ENCODE measurements around the gene DNAH2. TPM values are rescaled to one million over a fixed set of nuclear protein-coding genes. Genes with fewer than 3 reads are reported as not detected.

The DNAH2 gene
- total and polyA plus RNA-seq, 2 of the 8 experiments (the other 6 are each of a cell fraction or from before 2014, with no cell fraction given) = 0.13 to 0.18 TPM

DNA sequence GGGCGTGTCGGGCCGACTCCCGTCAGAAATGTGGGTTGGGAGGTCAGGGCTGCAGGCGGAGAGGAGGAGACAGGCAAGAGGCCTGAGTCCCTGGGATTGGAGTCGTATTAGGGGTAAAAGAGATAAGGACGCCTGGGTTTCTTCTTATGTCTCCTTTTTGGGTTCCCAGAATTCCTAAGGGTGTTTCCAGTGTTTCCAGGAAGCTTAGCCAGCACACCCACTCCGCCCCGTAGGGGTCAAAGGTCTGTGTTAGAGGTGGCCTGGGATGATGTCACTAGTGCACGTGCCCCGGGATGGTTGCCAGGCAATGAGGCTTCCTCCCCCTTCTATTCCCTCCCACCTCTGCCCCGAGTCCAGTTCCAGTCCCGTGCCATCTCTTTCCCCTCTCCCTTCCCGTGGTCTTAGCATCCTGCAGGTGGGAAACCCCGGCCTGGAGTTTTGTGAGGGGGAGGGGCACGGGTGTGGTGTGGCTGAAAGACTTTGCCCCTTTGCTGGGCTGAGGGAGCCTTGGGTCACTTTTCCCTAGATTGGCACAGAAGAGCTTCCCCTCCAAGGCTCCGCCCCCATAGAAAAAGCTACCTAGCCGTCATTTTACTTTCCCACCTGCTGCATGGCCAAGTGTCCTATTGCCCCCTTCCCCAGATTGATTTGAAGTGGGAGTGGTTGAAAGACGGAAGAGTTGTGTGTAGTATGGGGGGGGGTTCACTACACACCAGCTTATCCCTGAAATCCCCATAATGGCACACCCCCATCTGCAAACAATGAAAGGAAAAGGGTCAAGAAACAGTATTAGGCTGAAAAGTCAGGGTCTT lies 119.3 kb downstream of the DNAH2 start:
- Histone ChIP-seq H2BK120ac (replicated peaks; ENCODE audit: low read depth, low read length) (no peak overlapping the region), H3K23me2 (ENCODE audit: low read depth, low read length) (peaks cover 30% of the 10 kb centered on the region), H3K9ac (replicated peaks in 1 of 4; ENCODE audit: extremely low read depth in 1 of 4, low read depth in 3 of 4, low read length in 3 of 4) (peak overlapping the region in 2 of 4 experiments; percentile 58 to 66; a peak in 3 of 7 replicates), H3K4me1 (replicated peaks in 1 of 4; ENCODE audit: control insufficient read depth in 3 of 4, insufficient read depth in 4 of 4, low read length in 3 of 4) (peaks cover 10 to 29% (median 19%) of the 10 kb centered on the region in 4 experiments), H3K27me3 (replicated peaks in 1 of 4; ENCODE audit: control insufficient read depth in 3 of 4, extremely low read depth in 1 of 4, insufficient read depth in 3 of 4, low read length in 3 of 4) (peaks cover 21 to 54% (median 49%) of the 10 kb centered on the region in 4 experiments), H3K56ac (replicated peaks; ENCODE audit: insufficient read length, low read depth, low read length) (no peak overlapping the region), H4K8ac (ENCODE audit: extremely low read depth, insufficient read depth, low read length) (no peak overlapping the region; the same call in 1 of the 2 replicates), H3K4ac (replicated peaks; ENCODE audit: insufficient read length, low read depth, low read length) (no peak overlapping the region), H3K79me1 (ENCODE audit: low read depth, low read length) (no peaks in the 10 kb centered on the region), H3K79me2 (ENCODE audit: control insufficient read depth in 1 of 2, insufficient read depth in 2 of 2, low read length in 2 of 2) (no peaks in the 10 kb centered on the region), H2BK15ac (ENCODE audit: low read length) (no peak overlapping the region), H3K9me3 (ENCODE audit: insufficient read depth in 2 of 2, low read depth in 1 of 2, low read length in 1 of 2) (no peaks in the 10 kb centered on the region), H4K5ac (ENCODE audit: insufficient read length, low read depth, low read length) (no peak overlapping the region), H3K18ac (ENCODE audit: extremely low read depth, low read length) (no peak overlapping the region), H3K4me3 (ENCODE audit: extremely low read depth in 1 of 4, insufficient read depth in 2 of 4, low read depth in 3 of 4, low read length in 4 of 4) (peak overlapping the region; percentile 45 to 77 (median 62)), H3K36me3 (ENCODE audit: control insufficient read depth in 2 of 4, insufficient read depth in 4 of 4, low read length in 3 of 4) (no peaks in the 10 kb centered on the region), H3K27ac (ENCODE audit: low read depth, low read length) (no peak overlapping the region; the same call in 1 of the 2 replicates), H2BK5ac (ENCODE audit: low read depth, low read length) (peak overlapping the region; percentile 11; the same call in 1 of the 2 replicates), H4K20me1 (replicated peaks in 1 of 2; ENCODE audit: control insufficient read depth in 1 of 2, insufficient read depth in 2 of 2, low read length in 2 of 2) (peaks cover 0 to 27% of the 10 kb centered on the region in 2 experiments), H4K91ac (replicated peaks; ENCODE audit: insufficient read length, low read length) (no peak overlapping the region), H3K14ac (ENCODE audit: insufficient read length) (no peak overlapping the region), H3K4me2 (ENCODE audit: insufficient read depth in 1 of 2, low read depth in 2 of 2, low read length in 2 of 2) (peak overlapping the region; percentile 84 to 93), H2BK20ac (ENCODE audit: low read length) (no peak overlapping the region), H2BK12ac (ENCODE audit: low read depth, low read length) (no peak overlapping the region), H3K23ac (ENCODE audit: insufficient read length) (no peak overlapping the region), H2AFZ (ENCODE audit: low read length) (no peak overlapping the region), H2AK5ac (ENCODE audit: low read depth, low read length) (no peak overlapping the region)
- ChIA-PET CTCF (ENCODE audit: partially characterized antibody) (interaction anchor here (0.6 to 5.9 kb wide), 10 partner anchors 9 to 242 kb away, joined by 3 to 44 read pairs (median 6); partner anchors contain the start of gene WRAP53), POLR2A (ENCODE audit: partially characterized antibody) (interaction anchor here (0.6 to 5.2 kb wide), 17 partner anchors 8 to 499 kb away, joined by 3 to 34 read pairs (median 4); partner anchors contain the start of genes DNAH2, MPDU1, NAA38 and TMEM88)
- DNase-seq (ENCODE audit: low read depth in 1 of 2, low spot score in 2 of 2) (peak; percentile 91 to 95), FAIRE-seq (peak; percentile 87)
- WGBS, 2 experiments (ENCODE audit: extremely low coverage in 1 of 2, insufficient coverage in 1 of 2, insufficient read length in 1 of 2, insufficient replicate concordance in 2 of 2, low coverage in 1 of 2, low lambda C conversion rate in 2 of 2, missing lambda C conversion rate in 1 of 2) = 1% methylated on average over 14 of the region's 19 CpGs; no CpG with 5 or more reads in 1 of the 2 experiments
- TF ChIP-seq HDAC2 (IDR thresholded peaks at IDR 0.05; ENCODE audit: borderline replicate concordance in 1 of 2, low read depth in 2 of 2, low read length in 2 of 2) (peak in 1 of 2 experiments; percentile 97; a peak in 2 of 4 replicates), KDM4A (IDR thresholded peaks at IDR 0.05; ENCODE audit: low read depth, low read length, severe bottlenecking) (peak; percentile 21), POLR2AphosphoS5 (IDR thresholded peaks at IDR 0.05; ENCODE audit: low read depth, low read length) (no peak), RFX5 (IDR thresholded peaks at IDR 0.05; ENCODE audit: borderline replicate concordance, low read depth, low read length) (peak; percentile 78), TEAD4 (IDR thresholded peaks at IDR 0.05; ENCODE audit: low read depth, low read length) (peak; percentile 45; the same call in 1 of the 2 replicates), TBP (IDR thresholded peaks at IDR 0.05; ENCODE audit: low read depth, low read length) (peak; percentile 43), EGR1 (IDR thresholded peaks at IDR 0.05; ENCODE audit: borderline replicate concordance, low read depth, low read length) (peak; percentile 97), SAP30 (IDR thresholded peaks at IDR 0.05; ENCODE audit: insufficient read depth, insufficient replicate concordance, low read length) (peak; percentile 58), JUN (IDR thresholded peaks at IDR 0.05; ENCODE audit: low read depth, low read length) (peak; percentile 71)
- TF ChIP-seq, protein P1, sequence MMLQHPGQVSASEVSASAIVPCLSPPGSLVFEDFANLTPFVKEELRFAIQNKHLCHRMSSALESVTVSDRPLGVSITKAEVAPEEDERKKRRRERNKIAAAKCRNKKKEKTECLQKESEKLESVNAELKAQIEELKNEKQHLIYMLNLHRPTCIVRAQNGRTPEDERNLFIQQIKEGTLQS (IDR thresholded peaks at IDR 0.05; ENCODE audit: insufficient read depth, low read depth, low read length) = peak; percentile 82
